ENCODE results near the gene MOB3A. TPM values are rescaled to one million over a fixed set of nuclear protein-coding genes. Genes with fewer than 3 reads are reported as not detected.

MOB3A gene
- total and polyA plus RNA-seq, 9 of the 15 experiments (the other 6 are each of a cell fraction or from before 2014, with no cell fraction given) = 1.1 to 24.1 (median 6.0) TPM

GRCh38 chr19:2050991-2051772, 44.9 kb downstream of the MOB3A start, which contains the start of gene MKNK2 (continued):
- TF ChIP-seq E2F1 (CRISPR knock-in tag; IDR thresholded peaks at IDR 0.05) = peak; percentile 59; the same call in 1 of the 2 replicates
- no peak for TF ChIP-seq ZNF76 (CRISPR knock-in tag; IDR thresholded peaks at IDR 0.05; ENCODE audit: borderline replicate concordance)
- no peak for TF ChIP-seq MNT (conservative IDR thresholded peaks at IDR 0.05)
- TF ChIP-seq SMARCA5 (IDR thresholded peaks at IDR 0.05) = peak; percentile 97
- TF ChIP-seq ILF3 (IDR thresholded peaks at IDR 0.05; ENCODE audit: borderline replicate concordance) = 0 out of 2 replicates have a peak, but pooled peaks have one; percentile 49
- peak; percentile 44; the same call in 1 of the 2 replicates for TF ChIP-seq ZNF175 (CRISPR knock-in tag; IDR thresholded peaks at IDR 0.05; ENCODE audit: low read depth)
- peak; percentile 80; the same call in 1 of the 2 replicates for TF ChIP-seq PHF8 (IDR thresholded peaks at IDR 0.05; ENCODE audit: borderline replicate concordance, low read length)
- TF ChIP-seq SIN3A (IDR thresholded peaks at IDR 0.05; ENCODE audit: borderline replicate concordance in 2 of 2, control insufficient read depth in 1 of 2, low read depth in 2 of 2, low read length in 2 of 2) = peak; percentile 77 to 86; a peak in 2 of 4 replicates
- TF ChIP-seq GTF2B (IDR thresholded peaks at IDR 0.05; ENCODE audit: extremely low read depth, insufficient read length) = peak; percentile 89
- peak; percentile 83 for TF ChIP-seq CXXC5 (CRISPR knock-in tag; IDR thresholded peaks at IDR 0.05)
- peak; percentile 32 for TF ChIP-seq PCBP2 (IDR thresholded peaks at IDR 0.05; ENCODE audit: low read depth, low read length, poor library complexity, severe bottlenecking)
- TF ChIP-seq FOSL1 (tag; conservative IDR thresholded peaks at IDR 0.05) = no peak; the same call in 1 of the 2 replicates
- TF ChIP-seq ZNF511 (CRISPR knock-in tag; IDR thresholded peaks at IDR 0.05) = 0 out of 2 replicates have a peak, but pooled peaks have one; percentile 49
- TF ChIP-seq PHF21A (IDR thresholded peaks at IDR 0.05; ENCODE audit: borderline replicate concordance, low read depth) = 0 out of 2 replicates have a peak, but pooled peaks have one; percentile 15
- no peak for TF ChIP-seq ZZZ3 (IDR thresholded peaks at IDR 0.05)
- TF ChIP-seq MAFG (tag; conservative IDR thresholded peaks at IDR 0.05) = no peak
- TF ChIP-seq HNRNPK (IDR thresholded peaks at IDR 0.05; ENCODE audit: low read depth, low read length, poor library complexity, severe bottlenecking) = peak; percentile 48
- 0 out of 2 replicates have a peak, but pooled peaks have one; percentile 57 for TF ChIP-seq NR3C1 (CRISPR knock-in tag; IDR thresholded peaks at IDR 0.05)
- TF ChIP-seq MYC (IDR thresholded peaks at IDR 0.05; ENCODE audit: low read depth, low read length) = peak; percentile 72
- TF ChIP-seq MYC (CRISPR knock-in tag; IDR thresholded peaks at IDR 0.05; ENCODE audit: borderline replicate concordance, low read depth) = no peak; the same call in 1 of the 2 replicates

All from K562 (cell line).